Mucosa of rectum (tissue), 2 donors: ENCODE results near the gene ERF.

Experiments
- H3K27ac ChIP-seq, 2 donors: one replicate each; pipeline ENCODE4 v1.7.0; 2013; ENCODE audit warnings: inconsistent platforms in 2 of 2, low read depth in 2 of 2, low read length in 2 of 2
- H3K27me3 ChIP-seq, 2 donors: one replicate each; pipeline ENCODE4 v1.7.0; 2013; ENCODE audit warnings: low read length in 2 of 2; ENCODE audit not compliant: control insufficient read depth in 2 of 2, insufficient read depth in 2 of 2
- H3K36me3 ChIP-seq, 2 donors: one replicate each; pipeline ENCODE4 v1.7.0; 2013; ENCODE audit warnings: low read length in 2 of 2; ENCODE audit not compliant: control insufficient read depth in 2 of 2, insufficient read depth in 2 of 2
- H3K4me1 ChIP-seq, 2 donors: one replicate each; pipeline ENCODE4 v1.7.0; 2013; ENCODE audit warnings: low read length in 2 of 2, mild to moderate bottlenecking in 1 of 2; ENCODE audit not compliant: control insufficient read depth in 2 of 2, insufficient read depth in 2 of 2
- H3K4me3 ChIP-seq, 2 donors: one replicate each; pipeline ENCODE4 v1.7.0; 2013; ENCODE audit warnings: low read length in 2 of 2
- H3K9ac ChIP-seq, 2 donors: one replicate each; pipeline ENCODE4 v1.7.0; 2013; ENCODE audit warnings: low read length in 2 of 2, low read depth in 1 of 2, mild to moderate bottlenecking in 1 of 2
- H3K9me3 ChIP-seq, 2 donors: one replicate each; pipeline ENCODE4 v1.7.0; 2013; ENCODE audit warnings: low read length in 2 of 2; ENCODE audit not compliant: control insufficient read depth in 2 of 2
- donor health status: healthy.
- donor health status: Normal muscosa, but diverticular disease.

The ERF gene

DNA sequence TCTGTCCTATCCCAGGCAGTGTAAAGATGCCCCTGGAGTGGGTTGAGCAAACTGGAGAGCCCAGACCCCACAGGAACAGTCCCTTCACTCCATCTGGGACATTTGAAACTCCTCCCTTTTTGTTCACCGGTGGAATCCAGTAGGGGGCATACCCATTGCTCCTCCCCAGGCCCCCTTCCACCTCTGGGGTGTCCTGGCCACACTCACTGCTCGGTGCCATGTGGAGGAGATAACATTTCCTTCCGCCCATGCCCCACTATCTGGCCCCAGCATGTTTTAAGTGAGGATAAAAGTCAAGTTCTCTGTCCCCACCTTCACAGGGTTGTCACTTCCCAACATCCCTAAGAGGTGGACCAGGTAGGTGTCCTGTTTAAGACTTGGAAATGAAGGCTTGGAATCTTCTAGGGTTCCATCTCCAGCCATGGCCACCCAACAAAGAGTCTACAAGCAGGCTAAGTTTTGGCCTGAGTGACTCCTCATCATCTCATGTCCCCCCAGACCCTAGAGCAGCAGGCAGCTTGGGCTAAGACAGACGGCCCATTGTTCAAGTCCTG is 25.6 kb downstream of the ERF start:
- Histone ChIP-seq H3K9me3 (no peaks in the 10 kb centered on the region), H3K4me3 (no peak overlapping the region), H3K4me1 (peaks cover 4 to 7% of the 10 kb centered on the region in 2 donors), H3K36me3 (peaks cover 60 to 75% of the 10 kb centered on the region in 2 donors), H3K27ac (no peak overlapping the region), H3K9ac (no peak overlapping the region), H3K27me3 (no peaks in the 10 kb centered on the region)

DNA sequence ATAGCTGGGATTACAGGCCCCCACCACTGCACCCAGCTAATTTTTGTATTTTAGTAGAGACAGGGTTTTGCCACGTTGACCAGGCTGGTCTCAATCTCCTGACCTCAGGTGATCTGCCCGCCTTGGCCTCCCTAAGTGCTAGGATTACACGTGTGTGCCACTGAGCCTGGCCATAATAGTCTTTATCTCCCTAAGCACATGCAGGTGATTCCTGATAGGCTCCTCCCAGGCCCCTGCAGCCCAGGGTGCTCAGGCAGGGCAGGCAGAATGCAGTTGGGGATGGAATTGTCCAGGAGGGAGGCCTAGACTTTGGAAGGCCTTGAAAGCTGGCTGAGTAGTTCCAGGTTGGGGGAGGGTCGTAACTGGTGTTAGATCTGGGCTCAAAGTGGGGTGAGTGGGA is 26.3 kb downstream of the ERF start:
- no peak overlapping the region for H3K4me3 ChIP-seq
- peaks cover 3 to 4% of the 10 kb centered on the region in 2 donors for H3K4me1 ChIP-seq
- no peaks in the 10 kb centered on the region for H3K9me3 ChIP-seq
- H3K36me3 ChIP-seq: peaks cover 58 to 72% of the 10 kb centered on the region in 2 donors
- no peak overlapping the region for H3K9ac ChIP-seq
- H3K27ac ChIP-seq: no peak overlapping the region
- no peaks in the 10 kb centered on the region for H3K27me3 ChIP-seq

DNA sequence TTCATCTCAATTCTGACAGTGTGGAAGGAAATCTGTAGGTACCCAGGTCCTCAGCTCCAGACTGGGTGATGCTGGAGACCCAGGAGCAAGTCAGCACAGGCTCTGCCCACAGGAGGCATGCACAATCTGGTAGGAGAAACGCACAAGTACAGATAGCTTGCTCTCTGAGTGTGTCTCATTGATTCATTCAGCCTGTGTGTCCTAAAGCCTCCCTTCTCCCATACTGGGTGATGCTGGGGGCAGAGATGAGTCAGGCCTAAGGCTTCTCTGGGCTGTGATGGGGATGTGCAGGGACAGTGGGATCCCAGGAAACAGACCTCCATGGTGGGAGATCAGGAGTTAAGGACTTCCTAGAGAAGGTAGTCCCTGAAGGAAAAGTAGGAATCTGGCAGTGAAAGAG is 28.0 kb downstream of the ERF start:
- Histone ChIP-seq H3K27me3 (no peaks in the 10 kb centered on the region), H3K9ac (no peak overlapping the region), H3K36me3 (peaks cover 44 to 57% of the 10 kb centered on the region in 2 donors), H3K9me3 (no peaks in the 10 kb centered on the region), H3K4me1 (peaks cover 0 to under 1% of the 10 kb centered on the region in 2 donors), H3K4me3 (no peak overlapping the region), H3K27ac (no peak overlapping the region)

- Histone ChIP-seq H3K36me3 (peaks cover 39 to 46% of the 10 kb centered on the region in 2 donors), H3K9ac (no peak overlapping the region), H3K9me3 (no peaks in the 10 kb centered on the region), H3K4me1 (peaks cover 5 to 8% of the 10 kb centered on the region in 2 donors), H3K27ac (no peak overlapping the region), H3K27me3 (no peaks in the 10 kb centered on the region), H3K4me3 (no peak overlapping the region)
Observed at GRCh38 chr19:42225718-42226292, 29.1 kb downstream of the ERF start.

DNA sequence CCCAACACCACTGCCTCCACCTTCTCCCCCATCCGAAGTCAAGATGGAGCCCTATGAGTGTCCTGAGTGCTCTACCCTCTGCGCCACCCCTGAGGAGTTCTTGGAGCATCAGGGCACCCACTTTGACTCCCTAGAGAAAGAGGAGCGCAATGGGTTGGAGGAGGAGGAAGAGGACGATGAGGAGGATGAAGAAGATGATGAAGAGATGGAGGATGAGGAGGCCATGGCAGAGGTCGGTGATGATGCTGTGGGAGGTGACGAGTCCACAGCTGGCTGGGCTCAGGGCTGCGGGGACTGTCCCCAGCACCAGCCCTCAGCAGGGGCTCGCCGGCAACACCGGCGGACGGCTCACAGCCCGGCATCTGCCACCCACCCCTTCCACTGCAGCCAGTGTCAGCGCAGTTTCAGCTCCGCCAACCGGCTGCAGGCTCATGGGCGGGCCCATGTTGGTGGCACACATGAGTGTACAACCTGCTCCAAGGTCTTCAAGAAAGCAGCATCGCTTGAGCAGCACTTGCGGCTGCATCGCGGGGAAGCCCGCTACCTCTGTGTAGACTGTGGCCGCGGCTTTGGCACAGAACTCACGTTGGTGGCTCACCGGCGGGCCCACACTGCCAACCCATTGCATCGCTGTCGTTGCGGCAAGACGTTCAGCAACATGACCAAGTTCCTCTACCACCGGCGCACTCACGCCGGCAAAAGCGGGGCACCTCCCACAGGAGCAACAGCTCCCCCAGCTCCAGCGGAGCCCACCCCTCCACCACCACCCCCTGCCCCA is 29.8 kb downstream of the ERF start:
- no peak overlapping the region for H3K27ac ChIP-seq
- no peak overlapping the region for H3K9ac ChIP-seq
- H3K9me3 ChIP-seq: no peaks in the 10 kb centered on the region
- H3K4me1 ChIP-seq: peaks cover 10 to 14% of the 10 kb centered on the region in 2 donors
- no peaks in the 10 kb centered on the region for H3K27me3 ChIP-seq
- no peak overlapping the region for H3K4me3 ChIP-seq
- H3K36me3 ChIP-seq: peaks cover 39 to 41% of the 10 kb centered on the region in 2 donors

DNA sequence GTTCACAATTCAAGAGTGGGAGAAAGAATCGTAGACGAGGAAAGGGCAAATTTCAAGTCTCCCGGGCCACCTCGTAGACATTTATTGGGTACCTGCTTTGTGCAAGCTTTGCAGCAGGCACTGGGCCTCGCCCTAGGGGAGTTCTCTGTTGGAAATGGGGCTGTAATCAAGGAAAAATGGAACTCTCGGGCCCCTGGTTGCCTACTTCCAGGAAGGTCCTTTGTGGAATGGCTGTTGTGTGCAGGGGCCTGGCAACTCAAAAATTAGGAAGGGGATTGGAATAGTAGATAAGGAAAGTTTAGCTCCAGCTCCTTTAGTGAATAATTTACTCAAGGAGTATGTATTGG is 34.2 kb downstream of the ERF start:
- peaks cover 32 to 40% of the 10 kb centered on the region in 2 donors for H3K4me1 ChIP-seq
- H3K9me3 ChIP-seq: no peaks in the 10 kb centered on the region
- H3K36me3 ChIP-seq: peaks cover 15 to 16% of the 10 kb centered on the region in 2 donors
- H3K27me3 ChIP-seq: no peaks in the 10 kb centered on the region
- peak overlapping the region; percentile 92 to 99 for H3K4me3 ChIP-seq
- H3K27ac ChIP-seq: peak overlapping the region; percentile 78 to 84
- H3K9ac ChIP-seq: peak overlapping the region; percentile 94

- H3K4me3 ChIP-seq: peak within 1 kb of the TSS; percentile 92 to 99
- peak within 1 kb of the TSS; percentile 94 for H3K9ac ChIP-seq
- H3K27ac ChIP-seq: peak within 1 kb of the TSS; percentile 78 to 84
- peaks cover 11 to 13% of the 10 kb centered on the region in 2 donors for H3K36me3 ChIP-seq
- H3K27me3 ChIP-seq: no peaks in the 10 kb centered on the region
- peaks cover 38 to 46% of the 10 kb centered on the region in 2 donors for H3K4me1 ChIP-seq
- no peaks in the 10 kb centered on the region for H3K9me3 ChIP-seq
Observed at GRCh38 chr19:42219812-42220750, 34.8 kb downstream of the ERF start, which contains the start of gene ZNF526. Gene ZNF526 (plus strand): TSS chr19:42220312. CDS start chr19:42224404, 4,092 bp downstream.

- peak within 1 kb of the TSS; percentile 97 to 99 for H3K27ac ChIP-seq
- peaks cover 18 to 26% of the 10 kb centered on the region in 2 donors for H3K36me3 ChIP-seq
- H3K4me3 ChIP-seq: peak within 1 kb of the TSS; percentile 90 to 99
- no peaks in the 10 kb centered on the region for H3K9me3 ChIP-seq
- H3K27me3 ChIP-seq: no peaks in the 10 kb centered on the region
- peaks cover 41 to 47% of the 10 kb centered on the region in 2 donors for H3K4me1 ChIP-seq
- H3K9ac ChIP-seq: peak within 1 kb of the TSS; percentile 94 to 100
Observed at GRCh38 chr19:42217520-42218437, 37.1 kb downstream of the ERF start, which contains the start of gene DEDD2. Gene DEDD2 (minus strand): TSS chr19:42217677. CDS start chr19:42217007, 670 bp downstream.
